MM.1S (cell line): ENCODE data around the gene DNAAF5.

Experiments
- DNase-seq: peaks from one replicate; pipeline ENCODE4 v3.0.0-alpha.2; 2015
- H2AFZ ChIP-seq: fragments of 300-600 bp; sonication (generic); 2 replicates; pipeline ENCODE4 v1.6.0; 2016; ENCODE audit warnings: antibody characterized with exemption, low read length
- H3F3A ChIP-seq: fragments of 300-600 bp; sonication (generic); 2 replicates; pipeline ENCODE4 v1.6.1; 2016; ENCODE audit warnings: mild to moderate bottlenecking, antibody characterized with exemption, low read length, moderate library complexity, mixed read lengths; ENCODE audit not compliant: insufficient read depth
- H3K27ac ChIP-seq: fragments of 300-600 bp; sonication (generic); 2 replicates; pipeline ENCODE4 v1.5.1; 2016; ENCODE audit warnings: mild to moderate bottlenecking, low read length
- H3K27me3 ChIP-seq: fragments of 300-600 bp; sonication (generic); replicated peaks from 2 replicates; pipeline ENCODE4 v1.6.0; 2016; ENCODE audit warnings: low read length; ENCODE audit not compliant: insufficient read depth
- H3K36me3 ChIP-seq: fragments of 300-600 bp; sonication (generic); replicated peaks from 2 replicates; pipeline ENCODE4 v1.6.1; 2016; ENCODE audit warnings: mild to moderate bottlenecking, low read length, mixed read lengths; ENCODE audit not compliant: insufficient read depth
- H3K4me1 ChIP-seq: fragments of 300-600 bp; sonication (generic); 2 replicates; pipeline ENCODE4 v1.6.1; 2016; ENCODE audit warnings: low read length, mixed read lengths
- H3K4me2 ChIP-seq: fragments of 300-600 bp; sonication (generic); 2 replicates; pipeline ENCODE4 v1.6.0; 2016; ENCODE audit warnings: low read depth, low read length
- H3K4me3 ChIP-seq: fragments of 300-600 bp; sonication (generic); 2 replicates; pipeline ENCODE4 v1.5.1; 2016; ENCODE audit warnings: low read length, mixed read lengths
- H3K79me2 ChIP-seq: fragments of 300-600 bp; sonication (generic); 2 replicates; pipeline ENCODE4 v1.6.1; 2016; ENCODE audit warnings: mixed run types, low read length, mixed read lengths
- H3K9ac ChIP-seq: fragments of 300-600 bp; sonication (generic); 2 replicates; pipeline ENCODE4 v1.6.1; 2016; ENCODE audit warnings: low read length, mixed read lengths
- H3K9me2 ChIP-seq: fragments of 300-600 bp; sonication (generic); replicated peaks from 2 replicates; pipeline ENCODE4 v1.6.1; 2016; ENCODE audit warnings: mild to moderate bottlenecking, low read length, mixed read lengths; ENCODE audit not compliant: insufficient read depth
- H3K9me3 ChIP-seq: fragments of 300-600 bp; sonication (generic); replicated peaks from 2 replicates; pipeline ENCODE4 v1.6.1; 2016; ENCODE audit warnings: mild to moderate bottlenecking, low read length, mixed read lengths; ENCODE audit not compliant: insufficient read depth
- H4K20me1 ChIP-seq: fragments of 300-600 bp; sonication (generic); 2 replicates; pipeline ENCODE4 v1.6.1; 2016; ENCODE audit warnings: mild to moderate bottlenecking, low read length, moderate library complexity, mixed read lengths; ENCODE audit not compliant: insufficient read depth
- CTCF ChIP-seq: fragments of 300-600 bp; sonication (generic); IDR thresholded peaks from 2 replicates; pipeline ENCODE4 v1.5.1; 2016; ENCODE audit warnings: antibody characterized with exemption, low read length, mixed read lengths
- EZH2 ChIP-seq: fragments of 300-600 bp; sonication (generic); optimal IDR thresholded peaks from 2 replicates; pipeline ENCODE3; 2017; ENCODE audit warnings: low read depth, mild to moderate bottlenecking, antibody characterized with exemption, low read length, mixed read lengths
- EZH2phosphoT487 ChIP-seq: fragments of 300-600 bp; sonication (generic); IDR thresholded peaks from 2 replicates; pipeline ENCODE4 v1.6.1; 2018; ENCODE audit warnings: antibody characterized with exemption, low read length

DNAAF5 gene

GRCh38 chr7:713488-714230 lies 12.8 kb upstream of the DNAAF5 start:
- Histone ChIP-seq H3K9ac (no peak overlapping the region), H3F3A (no peaks in the 10 kb centered on the region), H3K4me2 (no peak overlapping the region), H3K4me3 (no peak overlapping the region), H3K4me1 (no peaks in the 10 kb centered on the region), H3K9me2 (no peaks in the 10 kb centered on the region), H3K36me3 (no peaks in the 10 kb centered on the region), H2AFZ (no peak overlapping the region), H3K27ac (no peak overlapping the region), H3K27me3 (no peaks in the 10 kb centered on the region), H3K9me3 (no peaks in the 10 kb centered on the region), H3K79me2 (no peaks in the 10 kb centered on the region), H4K20me1 (no peaks in the 10 kb centered on the region)
- DNase-seq = no peak
- TF ChIP-seq EZH2phosphoT487 = no peak
- no peak for TF ChIP-seq CTCF
- TF ChIP-seq EZH2 = no peak

GRCh38 chr7:714251-714671 lies 12.2 kb upstream of the DNAAF5 start:
- H3K9ac ChIP-seq = no peak overlapping the region
- DNase-seq = no peak
- no peak overlapping the region for H3K27ac ChIP-seq
- H3K4me2 ChIP-seq = no peak overlapping the region
- no peaks in the 10 kb centered on the region for H3F3A ChIP-seq
- H3K9me3 ChIP-seq = no peaks in the 10 kb centered on the region
- H3K4me1 ChIP-seq = no peaks in the 10 kb centered on the region
- no peaks in the 10 kb centered on the region for H4K20me1 ChIP-seq
- H3K4me3 ChIP-seq = no peak overlapping the region
- H2AFZ ChIP-seq = no peak overlapping the region
- H3K79me2 ChIP-seq = no peaks in the 10 kb centered on the region
- no peaks in the 10 kb centered on the region for H3K9me2 ChIP-seq
- TF ChIP-seq EZH2 (no peak), EZH2phosphoT487 (no peak), CTCF (no peak)
- no peaks in the 10 kb centered on the region for H3K27me3 ChIP-seq
- H3K36me3 ChIP-seq = no peaks in the 10 kb centered on the region

- Histone ChIP-seq H3K9me2 (no peaks in the 10 kb centered on the region), H4K20me1 (no peaks in the 10 kb centered on the region), H2AFZ (no peak overlapping the region), H3K4me2 (no peak overlapping the region), H3K79me2 (no peaks in the 10 kb centered on the region), H3K4me1 (no peaks in the 10 kb centered on the region), H3F3A (no peaks in the 10 kb centered on the region), H3K36me3 (no peaks in the 10 kb centered on the region), H3K9me3 (no peaks in the 10 kb centered on the region), H3K9ac (no peak overlapping the region), H3K4me3 (no peak overlapping the region), H3K27ac (no peak overlapping the region), H3K27me3 (no peaks in the 10 kb centered on the region)
- no peak for TF ChIP-seq CTCF
- no peak for DNase-seq
Observed at GRCh38 chr7:716222-716621, 10.3 kb upstream of the DNAAF5 start.
